NCI-H526 treated with DMSO at 0.1 percent for 48 hours (cell line): ENCODE results near the gene OR7G2.
"Not testable (repeated sequence)": the region's sequence is repeated elsewhere in the genome, so short reads cannot be mapped to it uniquely, and the experiment has no call there.

ENCODE experiments used
- DNase-seq: peaks from one replicate; lab custom pipeline; 2025; lab: John Stamatoyannopoulos, UW

The OR7G2 gene

GRCh38 chr19:9073806-9074205 lies 33.5 kb downstream of the OR7G2 start:
- no peak for DNase-seq

DNA sequence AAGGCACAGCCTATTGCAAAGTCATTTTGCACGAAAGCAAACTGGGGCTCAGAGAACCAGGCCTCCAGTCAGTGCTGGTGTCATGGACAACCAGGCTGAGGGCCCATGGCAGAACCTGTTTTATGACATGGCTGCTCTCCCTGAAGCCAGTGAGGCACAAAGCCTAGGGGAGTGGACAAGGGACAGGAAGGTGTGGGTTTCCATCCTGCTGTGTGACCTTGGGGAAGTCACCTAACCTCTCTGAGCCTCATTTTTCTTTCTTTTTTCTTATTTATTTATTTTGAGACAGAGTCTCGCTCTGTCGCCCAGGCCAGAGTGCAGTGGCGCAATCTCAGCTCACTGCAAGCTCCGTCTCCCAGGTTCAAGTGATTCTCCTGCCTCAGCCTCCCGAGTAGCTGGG lies 35.6 kb downstream of the OR7G2 start:
- DNase-seq: not testable (repeated sequence)

DNA sequence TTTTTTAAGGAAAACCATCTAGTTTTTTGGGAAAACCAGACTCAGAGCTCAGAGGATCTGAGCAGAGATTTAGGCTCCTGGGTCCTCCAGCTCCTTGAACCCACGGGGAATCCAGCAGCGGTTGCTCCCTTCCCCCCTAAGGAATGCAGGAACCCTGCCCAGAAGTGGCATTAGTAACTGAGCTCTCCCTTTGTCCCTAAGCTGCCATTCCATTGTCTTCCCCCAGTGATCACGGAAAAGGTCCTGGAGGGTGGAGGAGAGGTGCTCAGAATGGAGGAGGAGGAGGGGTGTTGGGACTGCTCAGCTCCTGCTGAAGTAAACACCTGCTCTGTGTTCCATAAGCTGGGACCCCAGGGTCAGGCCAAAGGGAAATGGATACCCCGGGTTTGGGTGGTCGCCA lies 37.2 kb downstream of the OR7G2 start:
- DNase-seq: no peak

DNA sequence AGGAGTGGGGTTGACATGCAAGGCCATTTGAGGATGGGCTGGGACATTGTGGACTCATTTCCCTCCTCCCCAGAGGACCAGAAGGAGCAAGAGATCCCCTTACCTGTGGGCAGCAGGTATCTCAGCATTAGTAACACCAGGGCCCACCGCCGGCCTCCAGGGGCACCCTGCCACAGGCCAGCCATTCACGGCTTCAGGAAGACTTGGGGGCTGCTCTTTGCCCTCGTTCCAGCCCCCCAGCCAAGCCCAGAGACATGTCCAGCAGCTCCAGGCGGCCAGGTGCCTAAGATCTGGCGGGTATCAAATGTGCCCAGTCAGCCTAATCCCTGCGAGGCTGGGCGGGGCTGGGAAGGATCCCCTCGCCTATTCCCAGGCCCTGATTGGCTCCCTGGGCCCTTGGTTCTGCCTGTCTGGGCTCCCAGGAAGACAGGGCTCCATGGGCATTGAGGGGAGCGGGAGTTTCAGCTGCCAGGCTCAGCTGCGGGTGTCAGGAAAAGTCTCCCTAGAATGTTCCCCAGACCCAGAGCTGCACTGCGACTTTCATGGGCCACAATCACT lies 41.7 kb downstream of the OR7G2 start:
- DNase-seq: no peak

GRCh38 chr19:9061879-9062278 lies 45.4 kb downstream of the OR7G2 start:
- DNase-seq: no peak

DNA sequence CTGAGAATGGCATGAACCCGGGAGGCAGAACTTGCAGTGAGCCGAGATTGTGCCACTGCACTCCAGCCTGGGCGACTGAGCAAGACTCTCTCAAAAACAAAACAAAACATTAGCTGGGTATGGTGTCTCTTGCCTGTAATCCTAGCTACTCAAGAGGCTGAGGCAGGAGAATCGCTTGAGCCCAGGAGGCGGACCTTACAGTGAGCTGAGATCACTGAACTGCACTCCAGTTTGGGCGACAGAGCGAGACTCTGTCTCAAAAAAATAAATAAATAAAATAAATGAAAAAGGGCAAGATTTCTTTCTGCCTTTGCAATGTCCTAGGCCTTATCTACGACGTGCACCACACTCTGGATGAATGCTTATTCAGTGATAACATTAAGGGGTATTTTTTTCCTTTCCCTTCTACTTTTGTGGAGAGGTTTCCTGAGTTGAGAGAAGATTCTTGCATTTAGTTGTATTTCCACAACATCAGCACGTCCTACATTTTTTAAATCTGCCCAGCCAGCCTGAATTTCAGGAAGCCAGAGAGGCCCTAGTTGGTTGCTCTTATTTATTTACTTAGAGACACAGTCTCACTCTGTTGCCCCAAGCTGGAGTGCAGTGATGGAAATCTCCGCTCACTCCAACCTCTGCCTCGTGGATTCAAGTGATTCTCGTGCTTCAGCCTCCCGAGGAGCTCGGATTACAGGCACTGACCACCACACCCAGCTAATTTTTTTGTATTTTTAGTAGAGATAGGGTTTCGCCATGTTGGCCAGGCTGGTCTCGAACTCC lies 46.5 kb downstream of the OR7G2 start:
- DNase-seq: no peak

- DNase-seq: no peak
Measured at GRCh38 chr19:9058905-9059667, 48.2 kb downstream of the OR7G2 start.

DNA sequence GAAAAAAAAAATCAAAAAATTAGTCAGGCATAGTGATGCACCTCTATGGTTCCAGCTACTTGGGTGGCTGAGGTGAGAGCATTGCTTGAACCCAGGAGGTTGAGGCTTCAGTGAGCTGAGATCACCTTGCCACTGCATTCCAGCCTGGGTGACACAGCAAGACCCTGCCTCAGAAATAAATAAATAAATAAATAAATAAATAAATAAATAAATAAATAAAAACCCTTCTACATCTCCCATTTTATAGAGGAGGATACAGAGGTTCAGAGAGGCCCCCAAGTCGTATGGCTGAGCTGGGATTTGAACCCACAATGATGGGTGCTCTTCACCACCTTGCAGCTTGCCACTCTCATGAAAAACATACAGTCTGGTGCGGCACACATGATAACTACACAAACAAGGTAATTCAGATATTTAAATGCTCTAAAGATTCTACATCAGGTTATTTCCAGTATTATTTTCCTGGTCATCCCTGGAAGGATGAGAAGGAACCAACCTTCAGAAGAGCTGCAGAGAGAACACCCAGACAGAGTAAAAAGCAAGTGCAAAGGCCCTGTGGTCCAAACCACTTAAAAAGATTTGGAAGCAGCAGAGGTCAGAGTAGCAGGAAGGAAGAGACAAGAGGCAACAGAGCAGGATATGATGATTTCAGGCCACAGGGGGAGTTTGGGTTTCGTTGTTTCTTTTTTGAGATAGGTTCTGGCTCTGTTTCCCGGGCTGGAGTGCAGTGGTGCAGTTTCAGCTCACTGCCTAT lies 49.6 kb downstream of the OR7G2 start:
- DNase-seq: no peak

- DNase-seq: not testable (repeated sequence)
Measured at GRCh38 chr19:9056131-9056530, 51.1 kb downstream of the OR7G2 start.

DNA sequence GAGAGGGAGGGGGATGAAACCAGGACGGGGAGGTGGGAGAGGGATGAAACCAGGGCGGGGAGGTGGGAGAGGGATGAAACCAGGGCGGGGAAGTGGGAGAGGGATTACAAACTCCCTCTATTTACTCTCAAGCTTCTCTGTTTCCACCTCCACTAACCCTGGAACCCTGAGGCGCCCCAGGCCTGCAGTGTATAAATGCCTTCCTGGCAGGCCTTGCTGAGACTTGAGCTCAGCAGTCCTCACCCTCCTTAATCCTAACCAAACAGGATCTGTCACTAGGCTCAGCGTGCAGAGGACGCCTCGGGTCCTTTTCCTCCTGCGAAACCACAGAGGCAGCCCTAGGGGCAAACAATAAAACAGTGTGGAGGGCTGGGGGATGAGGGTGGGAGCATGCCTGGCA lies 52.5 kb downstream of the OR7G2 start:
- DNase-seq: no peak

GRCh38 chr19:9054207-9054606 lies 53.1 kb downstream of the OR7G2 start:
- no peak for DNase-seq

DNA sequence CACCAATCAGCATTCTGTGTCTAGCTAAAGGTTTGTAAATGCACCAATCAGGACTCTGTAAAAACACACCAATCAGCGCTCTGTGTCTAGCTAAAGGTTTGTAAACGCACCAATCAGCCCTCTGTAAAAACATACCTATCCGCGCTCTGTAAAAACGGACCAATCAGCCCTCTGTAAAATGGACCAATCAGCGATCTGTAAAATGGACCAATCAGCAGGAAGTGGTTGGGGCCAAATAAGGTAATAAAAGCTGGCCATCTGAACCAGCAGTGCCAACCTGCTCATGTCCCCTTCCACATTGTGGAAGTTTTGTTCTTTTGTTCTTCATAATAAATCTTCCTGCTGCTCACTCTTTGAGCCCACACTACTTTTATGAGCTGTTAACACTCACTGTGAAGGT lies 53.6 kb downstream of the OR7G2 start:
- DNase-seq: not testable (repeated sequence)

- DNase-seq: no peak
Measured at GRCh38 chr19:9052894-9053293, 54.4 kb downstream of the OR7G2 start.
